Smooth muscle cell (in vitro differentiated cells): ENCODE results near the gene TMEM80. TPM values are rescaled to one million over a fixed set of nuclear protein-coding genes. Genes with fewer than 3 reads are reported as not detected.

Experiments
- DNase-seq: peaks from one replicate; lab custom pipeline; 2025; ENCODE audit not compliant: unreplicated experiment; lab: John Stamatoyannopoulos, UW
- H2AFZ ChIP-seq: fragments of 200-600 bp; sonication (generic); 2 replicates; pipeline ENCODE4 v1.6.0; 2016; ENCODE audit warnings: antibody characterized with exemption, low read depth, mild to moderate bottlenecking
- H3F3A ChIP-seq: fragments of 200-600 bp; sonication (generic); 2 replicates; pipeline ENCODE4 v1.6.0; 2017; ENCODE audit warnings: antibody characterized with exemption, low read depth
- H3K27ac ChIP-seq: fragments of 200-600 bp; sonication (generic); 2 replicates; pipeline ENCODE4 v1.5.1; 2016; ENCODE audit warnings: low read depth, mild to moderate bottlenecking
- H3K27me3 ChIP-seq: fragments of 200-600 bp; sonication (generic); 2 replicates; pipeline ENCODE4 v1.6.1; 2016; ENCODE audit warnings: low read depth, mild to moderate bottlenecking
- H3K36me3 ChIP-seq: fragments of 200-600 bp; sonication (generic); 2 replicates; pipeline ENCODE4 v1.5.1; 2016; ENCODE audit warnings: low read depth
- H3K4me1 ChIP-seq: fragments of 200-600 bp; sonication (generic); 2 replicates; pipeline ENCODE4 v1.5.1; 2016; ENCODE audit warnings: low read depth
- H3K4me2 ChIP-seq: fragments of 200-600 bp; sonication (generic); 2 replicates; pipeline ENCODE4 v1.6.0; 2016; ENCODE audit warnings: mild to moderate bottlenecking
- H3K4me3 ChIP-seq: fragments of 200-600 bp; sonication (generic); 2 replicates; pipeline ENCODE4 v1.5.1; 2016; ENCODE audit warnings: mild to moderate bottlenecking
- H3K79me2 ChIP-seq: fragments of 200-600 bp; sonication (generic); 2 replicates; pipeline ENCODE4 v1.6.0; 2016; ENCODE audit warnings: low read depth, mild to moderate bottlenecking
- H3K9ac ChIP-seq: fragments of 200-600 bp; sonication (generic); 2 replicates; pipeline ENCODE4 v1.6.0; 2016; ENCODE audit warnings: low read depth
- H3K9me3 ChIP-seq: fragments of 200-600 bp; sonication (generic); replicated peaks from 2 replicates; pipeline ENCODE4 v1.5.1; 2016; ENCODE audit warnings: low read depth
- H4K20me1 ChIP-seq: fragments of 200-600 bp; sonication (generic); 2 replicates; pipeline ENCODE4 v1.6.0; 2016; ENCODE audit warnings: low read depth
- CTCF ChIP-seq: fragments of 200-600 bp; sonication (generic); IDR thresholded peaks from 2 replicates; pipeline ENCODE4 v1.5.1; 2017; ENCODE audit warnings: borderline replicate concordance, mild to moderate bottlenecking, antibody characterized with exemption; ENCODE audit not compliant: insufficient read depth, poor library complexity, severe bottlenecking
- WGBS: methylation state at CpG from one replicate; pipeline ENCODE4 v1.1.7; 2016; ENCODE audit warnings: low lambda C conversion rate; 5-methylcytosine and 5-hydroxymethylcytosine counted together
- polyA plus RNA-seq: library from polyadenylated mRNA; unstranded; fragments of >200 nt; fragmentation: Nextera tagmentation; extraction: Ambion mirVana; gene quantifications from 2 replicates; pipeline ENCODE4 v1.2.1, GENCODE V29; 2016
- total RNA-seq: library from RNA; depleted of rRNA; stranded (reverse); fragments of >200 nt; gene quantifications from 2 replicates; pipeline ENCODE4 v1.2.3, GENCODE V29; 2014

The TMEM80 gene
- total and polyA plus RNA-seq, 2 experiments from 2014 or later: 5.5 to 14.3 TPM

GRCh38 chr11:721741-722345 lies 26.2 kb downstream of the TMEM80 start:
- Histone ChIP-seq H3K36me3 (no peaks in the 10 kb centered on the region), H3K27ac (no peak overlapping the region), H3K4me1 (peaks cover 10% of the 10 kb centered on the region), H4K20me1 (peaks cover 25% of the 10 kb centered on the region), H3K4me3 (no peak overlapping the region), H3K27me3 (peaks cover 23% of the 10 kb centered on the region), H2AFZ (no peak overlapping the region), H3F3A (no peaks in the 10 kb centered on the region), H3K9me3 (no peaks in the 10 kb centered on the region), H3K4me2 (no peak overlapping the region), H3K79me2 (no peaks in the 10 kb centered on the region), H3K9ac (no peak overlapping the region)
- WGBS: 94% methylated on average over 11 of the region's 33 CpGs
- no peak for TF ChIP-seq CTCF
- no peak for DNase-seq

GRCh38 chr11:722346-722811 lies 26.8 kb downstream of the TMEM80 start:
- TF ChIP-seq CTCF: no peak
- Histone ChIP-seq H3K27me3 (peaks cover 23% of the 10 kb centered on the region), H3K79me2 (no peaks in the 10 kb centered on the region), H3K9ac (no peak overlapping the region), H3K9me3 (no peaks in the 10 kb centered on the region), H2AFZ (no peak overlapping the region), H3K4me1 (peaks cover 10% of the 10 kb centered on the region), H3K27ac (no peak overlapping the region), H3K4me3 (no peak overlapping the region), H4K20me1 (peaks cover 19% of the 10 kb centered on the region), H3F3A (no peaks in the 10 kb centered on the region), H3K36me3 (no peaks in the 10 kb centered on the region), H3K4me2 (no peak overlapping the region)
- WGBS: 98% methylated on average over 18 of the region's 20 CpGs
- DNase-seq: no peak

- TF ChIP-seq CTCF: peak; percentile 49
- peaks cover 17% of the 10 kb centered on the region for H4K20me1 ChIP-seq
- no peak overlapping the region for H3K4me2 ChIP-seq
- no peak overlapping the region for H3K9ac ChIP-seq
- WGBS: 76% methylated on average over 7 of the region's 8 CpGs
- H3K27me3 ChIP-seq: peaks cover 23% of the 10 kb centered on the region
- H3K4me3 ChIP-seq: no peak overlapping the region
- no peak overlapping the region for H3K27ac ChIP-seq
- H3K9me3 ChIP-seq: no peaks in the 10 kb centered on the region
- H3F3A ChIP-seq: no peaks in the 10 kb centered on the region
- peaks cover 10% of the 10 kb centered on the region for H3K4me1 ChIP-seq
- H3K36me3 ChIP-seq: no peaks in the 10 kb centered on the region
- no peak for DNase-seq
- no peak overlapping the region for H2AFZ ChIP-seq
- no peaks in the 10 kb centered on the region for H3K79me2 ChIP-seq
Observed at GRCh38 chr11:723120-723883, 27.7 kb downstream of the TMEM80 start.
